Ishikawa (cell line): ENCODE data around the gene NXN.

Experiments
- CEBPB ChIP-seq: IDR thresholded peaks from 2 replicates; pipeline ENCODE4 v1.6.1; 2012
- CREB1 ChIP-seq: IDR thresholded peaks from 2 replicates; pipeline ENCODE4 v1.6.1; 2012; ENCODE audit warnings: low read depth
- EGR1 ChIP-seq: IDR thresholded peaks from 2 replicates; pipeline ENCODE4 v1.6.1; 2012
- EP300 ChIP-seq: IDR thresholded peaks from 2 replicates; pipeline ENCODE4 v1.6.1; 2012; ENCODE audit warnings: borderline replicate concordance
- FOXM1 ChIP-seq: IDR thresholded peaks from 2 replicates; pipeline ENCODE4 v1.6.1; 2012; ENCODE audit warnings: low read depth, borderline replicate concordance
- NFIC ChIP-seq: IDR thresholded peaks from 2 replicates; pipeline ENCODE4 v1.6.1; 2012
- RAD21 ChIP-seq: IDR thresholded peaks from 2 replicates; pipeline ENCODE4 v1.6.1; 2012; ENCODE audit warnings: low read depth
- TAF1 ChIP-seq: IDR thresholded peaks from 2 replicates; pipeline ENCODE4 v1.6.1; 2012; ENCODE audit warnings: low read depth, mild to moderate bottlenecking
- TCF12 ChIP-seq: IDR thresholded peaks from 2 replicates; pipeline ENCODE4 v1.6.1; 2012; ENCODE audit warnings: low read depth
- TEAD4 ChIP-seq: IDR thresholded peaks from 2 replicates; pipeline ENCODE4 v1.6.1; 2012
- YY1 ChIP-seq: IDR thresholded peaks from 2 replicates; pipeline ENCODE4 v1.6.1; 2012; ENCODE audit warnings: low read depth
- ZBTB7A ChIP-seq: IDR thresholded peaks from 2 replicates; pipeline ENCODE4 v1.6.1; 2012; ENCODE audit warnings: low read depth
- TF ChIP-seq, protein P1 (sequence below): IDR thresholded peaks from 2 replicates; pipeline ENCODE4 v1.6.1; 2012
- TF ChIP-seq, protein P2 (sequence below): IDR thresholded peaks from 2 replicates; pipeline ENCODE4 v1.6.1; 2012
- TF ChIP-seq, protein P3 (sequence below): IDR thresholded peaks from 2 replicates; pipeline ENCODE4 v1.6.1; 2012; ENCODE audit warnings: low read depth, mild to moderate bottlenecking

NXN gene

DNA sequence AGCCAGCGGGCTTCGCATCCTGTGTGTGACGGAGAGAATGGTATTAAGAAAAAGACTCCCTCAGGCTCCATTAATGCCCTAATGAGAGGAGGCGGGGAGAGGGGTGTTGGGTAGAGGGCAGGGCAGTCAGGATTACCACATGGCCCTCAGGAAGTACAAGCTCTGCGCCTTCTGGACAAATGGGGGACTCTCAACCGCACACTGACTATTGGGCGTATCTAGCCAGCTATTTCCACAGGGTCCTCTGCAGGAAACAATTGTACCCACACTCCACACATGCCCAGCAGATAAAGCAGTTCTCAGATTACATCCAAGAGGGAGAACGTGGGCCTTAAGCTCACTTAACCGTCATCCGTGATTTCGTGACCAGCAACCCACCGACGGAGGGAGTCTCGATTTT is 14.7 kb downstream of the NXN start:
- TF ChIP-seq, protein P1, sequence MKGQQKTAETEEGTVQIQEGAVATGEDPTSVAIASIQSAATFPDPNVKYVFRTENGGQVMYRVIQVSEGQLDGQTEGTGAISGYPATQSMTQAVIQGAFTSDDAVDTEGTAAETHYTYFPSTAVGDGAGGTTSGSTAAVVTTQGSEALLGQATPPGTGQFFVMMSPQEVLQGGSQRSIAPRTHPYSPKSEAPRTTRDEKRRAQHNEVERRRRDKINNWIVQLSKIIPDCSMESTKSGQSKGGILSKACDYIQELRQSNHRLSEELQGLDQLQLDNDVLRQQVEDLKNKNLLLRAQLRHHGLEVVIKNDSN, result no peak
- TF ChIP-seq FOXM1, result no peak
- no peak for TF ChIP-seq EGR1
- TF ChIP-seq EP300, result no peak
- no peak for TF ChIP-seq NFIC
- TF ChIP-seq ZBTB7A, result no peak
- no peak for TF ChIP-seq CREB1
- TF ChIP-seq TEAD4, result no peak
- TF ChIP-seq RAD21, result no peak
- no peak for TF ChIP-seq TAF1
- TF ChIP-seq TCF12, result no peak
- TF ChIP-seq YY1, result no peak
- TF ChIP-seq, protein P2, sequence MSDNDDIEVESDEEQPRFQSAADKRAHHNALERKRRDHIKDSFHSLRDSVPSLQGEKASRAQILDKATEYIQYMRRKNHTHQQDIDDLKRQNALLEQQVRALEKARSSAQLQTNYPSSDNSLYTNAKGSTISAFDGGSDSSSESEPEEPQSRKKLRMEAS, result no peak

DNA sequence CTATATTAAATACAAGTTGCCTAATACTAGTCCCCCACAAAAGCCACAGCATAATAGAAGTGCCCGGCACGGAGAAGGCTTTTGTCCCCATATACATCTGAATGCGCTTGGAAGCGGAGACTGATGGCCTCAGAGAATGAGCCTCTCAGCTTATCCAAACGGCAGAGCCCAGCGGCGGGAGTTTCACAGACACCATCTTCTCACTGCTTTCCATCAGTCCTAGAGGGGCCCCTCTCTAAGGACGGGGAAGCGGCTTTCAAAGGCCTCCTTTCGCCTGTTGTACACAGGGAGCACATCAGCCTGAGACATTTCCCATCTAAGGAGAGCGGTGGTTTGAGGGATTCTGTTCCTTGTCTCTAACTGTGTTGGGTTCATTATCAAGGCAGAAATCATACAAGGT is 16.9 kb downstream of the NXN start:
- TF ChIP-seq CEBPB (no peak), TEAD4 (no peak), RAD21 (no peak), NFIC (no peak), FOXM1 (no peak), EP300 (no peak), CREB1 (no peak), YY1 (no peak), TAF1 (no peak), EGR1 (no peak), TCF12 (no peak), ZBTB7A (no peak)
- TF ChIP-seq, protein P1, result no peak
- TF ChIP-seq, protein P3, sequence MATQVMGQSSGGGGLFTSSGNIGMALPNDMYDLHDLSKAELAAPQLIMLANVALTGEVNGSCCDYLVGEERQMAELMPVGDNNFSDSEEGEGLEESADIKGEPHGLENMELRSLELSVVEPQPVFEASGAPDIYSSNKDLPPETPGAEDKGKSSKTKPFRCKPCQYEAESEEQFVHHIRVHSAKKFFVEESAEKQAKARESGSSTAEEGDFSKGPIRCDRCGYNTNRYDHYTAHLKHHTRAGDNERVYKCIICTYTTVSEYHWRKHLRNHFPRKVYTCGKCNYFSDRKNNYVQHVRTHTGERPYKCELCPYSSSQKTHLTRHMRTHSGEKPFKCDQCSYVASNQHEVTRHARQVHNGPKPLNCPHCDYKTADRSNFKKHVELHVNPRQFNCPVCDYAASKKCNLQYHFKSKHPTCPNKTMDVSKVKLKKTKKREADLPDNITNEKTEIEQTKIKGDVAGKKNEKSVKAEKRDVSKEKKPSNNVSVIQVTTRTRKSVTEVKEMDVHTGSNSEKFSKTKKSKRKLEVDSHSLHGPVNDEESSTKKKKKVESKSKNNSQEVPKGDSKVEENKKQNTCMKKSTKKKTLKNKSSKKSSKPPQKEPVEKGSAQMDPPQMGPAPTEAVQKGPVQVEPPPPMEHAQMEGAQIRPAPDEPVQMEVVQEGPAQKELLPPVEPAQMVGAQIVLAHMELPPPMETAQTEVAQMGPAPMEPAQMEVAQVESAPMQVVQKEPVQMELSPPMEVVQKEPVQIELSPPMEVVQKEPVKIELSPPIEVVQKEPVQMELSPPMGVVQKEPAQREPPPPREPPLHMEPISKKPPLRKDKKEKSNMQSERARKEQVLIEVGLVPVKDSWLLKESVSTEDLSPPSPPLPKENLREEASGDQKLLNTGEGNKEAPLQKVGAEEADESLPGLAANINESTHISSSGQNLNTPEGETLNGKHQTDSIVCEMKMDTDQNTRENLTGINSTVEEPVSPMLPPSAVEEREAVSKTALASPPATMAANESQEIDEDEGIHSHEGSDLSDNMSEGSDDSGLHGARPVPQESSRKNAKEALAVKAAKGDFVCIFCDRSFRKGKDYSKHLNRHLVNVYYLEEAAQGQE, result no peak
- TF ChIP-seq, protein P2, result no peak

DNA sequence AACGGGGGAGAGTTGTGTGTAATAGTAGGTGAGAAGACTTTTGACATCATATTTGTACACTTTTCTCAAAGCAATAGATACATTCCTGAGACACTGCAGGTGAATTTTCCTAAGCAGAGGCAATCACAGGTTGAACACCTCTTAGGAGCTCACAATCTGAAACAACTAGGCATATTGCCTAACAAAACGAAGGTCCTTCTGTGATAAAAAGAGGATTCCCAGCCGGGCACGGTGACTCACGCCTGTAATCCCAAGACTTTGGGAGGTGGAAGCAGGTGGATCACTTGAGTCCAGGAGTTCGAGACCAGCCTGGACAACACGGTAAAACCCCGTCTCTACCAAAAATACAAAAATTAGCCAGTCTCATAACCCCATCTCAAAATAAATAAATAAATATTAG is 17.4 kb downstream of the NXN start:
- TF ChIP-seq CREB1 (no peak), ZBTB7A (no peak), TAF1 (no peak), NFIC (no peak), CEBPB (no peak)

DNA sequence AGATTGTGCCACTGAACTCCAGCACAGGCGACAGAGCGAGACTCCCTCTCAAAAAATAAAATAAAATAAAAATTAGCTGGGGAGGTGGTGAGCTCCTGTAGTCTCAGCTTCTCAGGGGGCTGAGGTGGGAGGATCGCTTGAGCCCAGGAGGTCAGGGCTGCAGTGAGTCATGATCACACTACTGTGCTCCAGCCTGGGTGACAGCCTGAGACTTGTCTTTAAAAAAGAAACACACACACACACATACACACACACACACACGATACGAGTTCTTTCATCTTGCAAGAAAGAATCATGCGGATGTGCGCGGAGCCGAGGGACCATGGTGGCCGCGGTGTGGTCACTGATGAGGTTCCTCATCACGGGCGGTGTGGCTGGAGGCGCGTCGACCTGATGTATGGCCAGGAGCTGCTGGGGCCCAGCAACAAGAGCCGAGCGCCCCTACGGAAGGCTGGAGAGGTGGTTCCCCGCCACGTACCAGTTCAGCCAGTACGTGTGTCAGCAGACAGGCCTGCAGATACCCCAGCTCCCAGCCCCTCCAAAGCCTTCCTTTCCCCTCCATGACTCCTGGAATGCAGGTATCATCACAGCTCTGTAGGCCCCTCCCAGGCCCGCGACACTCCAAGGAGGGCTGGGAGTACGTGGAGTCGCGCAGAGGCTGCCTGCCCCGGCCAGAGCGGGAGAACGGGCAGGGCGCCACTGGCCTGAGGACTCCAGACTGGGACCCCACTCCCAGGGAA is 20.7 kb downstream of the NXN start:
- TF ChIP-seq, protein P1, result no peak
- no peak for TF ChIP-seq EGR1
- TF ChIP-seq, protein P3, result no peak
- TF ChIP-seq TCF12, result no peak
- TF ChIP-seq ZBTB7A, result no peak
- no peak for TF ChIP-seq RAD21
- TF ChIP-seq TAF1, result no peak
- no peak for TF ChIP-seq YY1
- TF ChIP-seq FOXM1, result no peak

DNA sequence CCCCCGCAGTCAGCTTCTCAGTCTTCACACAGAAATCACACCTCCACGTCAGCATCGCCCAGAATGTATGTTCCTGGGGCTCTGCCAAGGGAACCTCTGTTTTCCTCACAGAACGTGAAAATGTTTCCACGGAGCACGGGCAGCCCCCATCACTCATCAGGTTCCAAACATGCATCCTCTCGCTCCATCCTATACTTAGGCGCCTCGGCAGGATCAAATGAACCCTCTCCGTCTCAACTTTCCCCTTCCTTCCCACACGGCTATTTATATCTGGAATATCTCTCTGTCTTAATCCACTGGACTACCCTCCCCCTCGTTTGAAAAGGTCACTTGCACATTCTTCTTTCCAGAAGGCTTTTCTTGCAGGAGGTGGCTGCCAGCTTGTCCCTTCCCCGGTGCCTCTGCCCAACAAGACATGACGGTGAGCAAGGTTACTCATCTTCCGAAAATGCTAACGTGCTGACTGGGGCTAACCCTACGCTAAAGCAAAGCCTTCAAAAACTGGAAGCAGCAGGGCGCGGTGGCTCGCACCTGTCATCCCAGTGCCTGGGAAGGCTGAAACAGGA is 21.6 kb downstream of the NXN start:
- TF ChIP-seq YY1 (no peak), EP300 (no peak)
- TF ChIP-seq, protein P2, result no peak
- TF ChIP-seq, protein P1, result no peak
